H1 (cell line): ENCODE measurements around the gene SYN1.
A peak's percentile ranks its signal among the peaks of the same experiment; 100 is the strongest.

Experiments
- ATF2 ChIP-seq: IDR thresholded peaks from 2 replicates; pipeline ENCODE4 v1.6.1; 2012; ENCODE audit warnings: low read length, inconsistent platforms
- CTCF ChIP-seq, 3 experiments: IDR thresholded peaks; 1 replicate in 2 of 3; 2 replicates in 1 of 3; pipeline versions ENCODE4 v1.5.1 to v1.6.1; 2011; ENCODE audit warnings: low read length in 3 of 3, mild to moderate bottlenecking in 3 of 3, inconsistent platforms in 2 of 3, low read depth in 1 of 3, moderate library complexity in 1 of 3; ENCODE audit not compliant: insufficient read depth in 1 of 3; ENCODE audit errors: control extremely low read depth in 1 of 3

GRCh38 chrX:47540754-47541538 lies 78.7 kb downstream of the SYN1 start:
- TF ChIP-seq CTCF (IDR thresholded peaks at IDR 0.05; ENCODE audit: control extremely low read depth in 1 of 3, insufficient read depth in 1 of 3, low read depth in 1 of 3, low read length in 3 of 3) (peak in 2 of 3 experiments; percentile 38 to 52; a peak in 2 of 4 replicates), ATF2 (no peak)
